Fibroblast of upper back skin (primary cell): Measurements from ENCODE around the gene SLC30A2.
"Not testable (repeated sequence)": the region's sequence is repeated elsewhere in the genome, so short reads cannot be mapped to it uniquely, and the experiment has no call there.

Experiments
- DNase-seq: peaks from one replicate; pipeline ENCODE4 v3.0.0-alpha.2; 2013

SLC30A2 gene, protein sequence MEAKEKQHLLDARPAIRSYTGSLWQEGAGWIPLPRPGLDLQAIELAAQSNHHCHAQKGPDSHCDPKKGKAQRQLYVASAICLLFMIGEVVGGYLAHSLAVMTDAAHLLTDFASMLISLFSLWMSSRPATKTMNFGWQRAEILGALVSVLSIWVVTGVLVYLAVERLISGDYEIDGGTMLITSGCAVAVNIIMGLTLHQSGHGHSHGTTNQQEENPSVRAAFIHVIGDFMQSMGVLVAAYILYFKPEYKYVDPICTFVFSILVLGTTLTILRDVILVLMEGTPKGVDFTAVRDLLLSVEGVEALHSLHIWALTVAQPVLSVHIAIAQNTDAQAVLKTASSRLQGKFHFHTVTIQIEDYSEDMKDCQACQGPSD

DNA sequence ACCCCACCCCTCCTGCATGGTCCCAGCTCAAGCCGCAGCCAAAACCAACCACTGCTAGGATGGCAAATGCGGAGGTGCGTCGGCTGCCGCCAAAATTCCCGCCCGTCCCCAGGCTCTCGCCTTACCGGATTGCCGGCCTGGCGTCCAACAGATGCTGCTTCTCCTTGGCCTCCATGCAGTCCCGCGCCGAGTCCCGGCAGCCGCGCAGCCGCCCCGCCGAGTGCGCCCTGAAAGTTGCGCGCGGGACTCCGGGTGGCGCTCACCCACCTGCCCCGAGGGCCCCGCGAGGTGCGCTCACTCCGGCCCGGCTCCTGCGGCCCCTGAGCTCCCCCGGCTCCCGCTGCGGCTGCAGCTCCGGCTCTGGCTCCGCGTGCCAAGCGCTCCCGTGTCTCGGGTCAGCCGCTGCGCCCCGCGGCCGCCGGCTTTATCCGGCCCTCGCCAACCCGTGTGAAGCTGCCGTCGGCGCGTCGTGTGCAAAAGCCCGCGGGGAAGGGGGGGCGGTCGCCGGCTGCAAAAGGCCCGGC, at the start of gene SLC30A2:
TSS of gene SLC30A2 (minus strand) at position 397 of the 524 bp plus-strand sequence. CDS start at position 175, 222 bp downstream.
- no peak for DNase-seq

DNA sequence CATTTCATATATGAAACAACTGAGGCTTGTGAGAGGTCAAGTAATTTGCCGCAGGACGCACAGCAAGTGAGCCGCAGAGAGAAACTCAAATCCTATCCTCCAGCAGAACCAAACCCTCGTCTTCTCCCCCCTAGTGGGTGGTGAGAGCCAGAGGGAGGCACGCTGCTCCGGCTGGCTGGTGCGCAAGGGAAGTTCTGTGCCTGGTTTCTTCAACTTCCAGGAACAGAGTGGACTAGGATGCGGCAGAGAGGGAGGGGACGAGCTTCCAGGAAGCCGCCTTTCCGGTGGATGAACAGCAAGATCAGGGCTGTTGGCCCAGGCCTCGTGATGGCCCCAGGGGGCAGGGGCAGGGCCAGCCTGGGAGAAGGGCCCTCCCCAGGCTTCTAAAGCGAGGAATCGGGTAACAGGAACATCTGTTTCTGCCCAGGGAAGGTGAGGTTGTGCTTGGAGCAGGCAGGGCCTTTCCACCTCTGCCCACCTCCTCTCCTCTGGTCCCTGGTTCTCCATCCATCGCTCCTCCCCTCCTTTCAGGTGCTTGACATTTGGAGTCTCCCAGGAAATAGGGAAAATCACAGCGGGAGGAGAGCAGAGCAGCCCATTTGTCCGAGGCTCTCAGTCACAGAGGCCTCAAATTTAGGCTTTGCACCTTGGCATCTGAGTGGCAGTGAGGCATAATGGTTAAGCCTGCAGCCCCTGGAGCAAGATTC, 48.9 kb upstream of the SLC30A2 start:
- DNase-seq = no peak

DNA sequence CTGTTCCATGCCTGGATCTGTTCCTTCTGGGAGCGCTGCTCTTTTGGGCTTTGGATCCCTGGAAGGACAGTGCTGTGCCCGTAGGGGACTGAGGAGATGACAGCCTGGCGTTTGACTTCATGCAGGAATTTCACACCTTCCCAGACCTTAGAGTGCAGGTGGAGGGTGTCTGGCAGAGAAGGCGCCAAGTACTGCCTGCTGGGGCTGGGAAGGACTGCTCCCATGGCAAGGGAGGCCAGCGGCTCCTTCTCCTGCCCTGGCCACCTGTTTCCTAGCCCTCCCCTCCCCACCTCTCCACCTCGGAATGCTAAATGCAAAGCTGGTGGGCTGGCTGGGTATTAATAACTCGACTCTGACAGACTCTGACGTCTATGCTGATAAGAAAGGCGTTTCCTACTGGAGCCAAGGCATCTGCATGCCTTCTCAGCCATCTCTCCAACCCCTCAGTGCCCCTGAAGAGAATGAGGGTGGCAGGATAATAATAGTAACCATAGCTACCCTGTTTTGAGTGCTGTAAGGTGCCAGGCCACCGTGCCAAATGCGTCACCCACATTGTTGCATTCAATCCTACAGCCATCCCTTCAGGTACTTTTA, 48.3 kb upstream of the SLC30A2 start:
- DNase-seq = no peak

DNA sequence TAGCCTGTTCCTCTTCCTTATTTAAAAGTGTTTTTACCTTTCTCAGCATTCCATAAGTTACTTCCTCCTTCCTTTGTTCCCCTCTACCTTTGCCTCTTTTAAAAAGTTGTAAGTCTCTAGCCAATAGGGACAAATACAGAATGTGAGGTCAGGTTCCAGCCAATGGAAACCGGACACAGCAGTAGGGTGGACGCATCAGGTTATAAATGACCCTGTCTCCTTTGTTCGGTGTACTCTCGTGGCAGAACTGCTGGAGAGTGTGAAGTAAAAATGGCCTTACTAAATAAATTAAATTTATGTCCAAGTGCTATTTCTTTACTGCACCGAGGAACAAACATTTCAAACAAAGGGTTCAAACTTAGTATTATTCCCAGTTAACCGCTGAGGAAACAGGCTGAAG, 47.7 kb upstream of the SLC30A2 start:
- DNase-seq = not testable (repeated sequence)

DNA sequence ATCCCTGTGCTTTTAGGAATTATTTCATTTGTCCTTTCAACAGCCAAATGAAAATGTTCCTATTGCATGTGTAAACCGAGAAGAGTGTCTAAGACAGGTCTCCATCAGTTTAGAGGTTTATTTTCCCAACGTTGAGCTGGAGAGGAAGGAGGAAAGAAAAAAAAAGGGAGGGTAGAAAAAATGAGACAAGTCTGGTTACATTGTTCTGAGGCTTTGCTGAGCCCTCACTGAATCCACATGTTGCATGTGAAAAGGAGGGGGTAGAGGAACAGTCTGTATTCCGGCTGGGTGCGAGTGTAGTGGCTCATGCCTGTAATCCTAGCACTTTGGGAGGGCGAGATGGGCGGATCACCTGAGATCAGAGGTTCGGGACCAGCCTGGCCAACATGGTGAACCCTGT, 46.5 kb upstream of the SLC30A2 start:
- DNase-seq = no peak

DNA sequence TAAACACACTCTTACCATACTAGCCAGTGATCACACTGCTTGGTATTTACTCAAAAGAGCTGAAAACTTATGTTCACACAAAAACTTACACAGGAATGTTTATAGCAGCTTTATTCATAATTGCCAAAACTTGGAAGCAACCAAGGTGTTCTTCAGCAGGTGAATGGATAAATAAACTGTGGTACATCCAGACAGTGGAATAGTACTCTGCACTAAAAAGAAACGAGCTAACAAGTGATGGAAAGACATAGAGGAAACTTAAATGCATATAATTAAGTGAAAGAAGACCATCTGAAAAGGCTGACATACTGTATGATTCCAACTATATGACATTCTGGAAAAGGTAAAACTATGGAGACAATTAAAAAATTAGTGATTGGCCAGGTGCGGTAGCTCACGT, 45.0 kb upstream of the SLC30A2 start:
- DNase-seq = no peak

DNA sequence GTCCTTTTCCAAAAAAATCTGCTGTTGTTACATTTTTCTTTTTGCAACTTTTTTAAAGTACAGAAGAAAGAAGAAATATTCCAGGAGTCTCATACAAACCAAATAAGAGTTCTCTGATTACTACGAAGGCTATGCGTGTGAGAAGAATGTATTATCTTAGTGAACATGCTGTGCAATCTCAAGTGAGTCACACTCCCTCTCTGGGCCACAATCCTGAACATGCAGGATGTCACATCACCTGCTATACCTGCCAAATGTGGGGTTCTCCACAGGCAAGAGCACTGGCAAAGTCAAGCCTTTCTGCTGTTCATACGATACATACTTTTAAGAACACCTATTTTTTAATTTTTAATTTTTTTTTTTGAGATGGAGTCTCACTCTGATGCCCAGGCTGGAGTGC, 43.2 kb upstream of the SLC30A2 start:
- DNase-seq = no peak

DNA sequence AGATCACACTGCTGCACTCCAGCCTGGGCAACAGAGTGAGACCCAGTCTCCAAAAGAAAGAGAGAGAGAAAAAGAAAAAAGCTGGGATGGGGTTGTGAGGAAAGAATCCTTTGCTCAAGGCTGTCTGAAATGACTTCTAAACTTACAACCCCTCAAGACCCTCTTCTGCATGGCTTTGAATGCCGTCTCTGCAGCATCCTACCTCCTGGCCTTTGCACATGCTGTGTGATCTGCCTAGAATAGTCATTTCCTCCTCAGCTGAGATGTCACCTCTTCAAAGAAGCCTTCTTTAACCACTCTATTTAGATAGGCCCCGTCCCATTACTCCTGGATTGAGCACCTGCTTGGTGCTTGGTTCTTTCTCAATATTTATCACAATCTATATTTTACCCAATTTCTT, 38.9 kb upstream of the SLC30A2 start:
- no peak for DNase-seq

DNA sequence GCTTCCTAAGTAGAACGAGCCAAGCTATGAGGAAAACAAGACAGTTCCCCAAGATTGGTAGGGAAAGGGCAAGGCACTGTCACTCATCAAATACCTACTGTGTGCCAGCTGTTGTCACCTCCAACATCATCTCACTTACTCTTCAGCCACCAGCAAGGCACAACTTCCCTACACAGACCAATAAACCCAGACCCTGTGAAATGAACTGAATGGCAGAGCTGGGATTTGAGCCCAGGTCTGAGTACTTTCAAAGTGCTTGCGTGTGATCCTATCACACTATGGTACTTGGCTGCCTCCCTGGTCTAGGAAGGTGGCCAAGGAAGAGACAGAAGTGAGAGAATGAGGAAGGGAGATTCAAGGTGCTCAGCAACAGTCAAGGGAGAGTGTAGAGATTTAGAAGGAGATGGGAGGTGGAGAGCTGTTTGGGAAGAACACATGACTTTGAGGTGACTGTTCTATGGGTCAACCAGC, 38.2 kb upstream of the SLC30A2 start:
- peak; percentile 5 for DNase-seq

DNA sequence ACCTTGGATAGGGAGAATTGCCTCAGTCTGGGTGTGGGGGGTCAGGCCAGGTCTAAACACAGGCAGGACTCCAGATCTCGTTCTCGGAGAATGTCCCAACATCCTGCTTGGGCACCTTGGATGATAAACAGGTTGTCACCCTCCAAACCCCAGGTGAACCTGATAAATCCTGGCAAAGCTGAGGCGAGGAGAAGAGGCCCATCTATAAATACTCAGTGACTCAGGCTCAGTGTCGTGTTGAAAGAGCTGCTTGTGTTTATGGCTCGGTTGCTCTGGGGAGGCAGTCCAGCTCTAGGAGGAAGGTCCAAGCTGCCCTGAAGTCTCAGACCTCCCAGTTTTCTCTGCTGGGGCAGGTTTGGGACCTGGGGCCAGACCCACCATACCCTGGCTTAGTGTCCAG, 37.3 kb upstream of the SLC30A2 start:
- DNase-seq = no peak

DNA sequence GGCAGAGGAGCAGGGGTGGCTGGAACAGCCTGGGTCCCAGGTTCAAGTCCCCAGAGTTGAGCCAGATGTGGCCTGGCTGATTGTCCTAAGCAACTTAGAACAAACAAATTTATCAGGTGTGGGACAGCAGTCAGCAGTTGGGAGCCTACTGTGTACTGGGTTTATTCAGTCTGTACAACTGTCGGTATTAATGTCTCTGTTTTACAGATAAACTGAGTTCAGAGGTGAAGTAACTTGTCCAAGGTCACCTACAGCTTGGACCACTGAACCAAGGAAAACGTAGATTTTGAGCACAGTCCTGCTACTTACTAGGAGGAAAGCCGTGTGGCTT, 36.1 kb upstream of the SLC30A2 start:
- DNase-seq = no peak

DNA sequence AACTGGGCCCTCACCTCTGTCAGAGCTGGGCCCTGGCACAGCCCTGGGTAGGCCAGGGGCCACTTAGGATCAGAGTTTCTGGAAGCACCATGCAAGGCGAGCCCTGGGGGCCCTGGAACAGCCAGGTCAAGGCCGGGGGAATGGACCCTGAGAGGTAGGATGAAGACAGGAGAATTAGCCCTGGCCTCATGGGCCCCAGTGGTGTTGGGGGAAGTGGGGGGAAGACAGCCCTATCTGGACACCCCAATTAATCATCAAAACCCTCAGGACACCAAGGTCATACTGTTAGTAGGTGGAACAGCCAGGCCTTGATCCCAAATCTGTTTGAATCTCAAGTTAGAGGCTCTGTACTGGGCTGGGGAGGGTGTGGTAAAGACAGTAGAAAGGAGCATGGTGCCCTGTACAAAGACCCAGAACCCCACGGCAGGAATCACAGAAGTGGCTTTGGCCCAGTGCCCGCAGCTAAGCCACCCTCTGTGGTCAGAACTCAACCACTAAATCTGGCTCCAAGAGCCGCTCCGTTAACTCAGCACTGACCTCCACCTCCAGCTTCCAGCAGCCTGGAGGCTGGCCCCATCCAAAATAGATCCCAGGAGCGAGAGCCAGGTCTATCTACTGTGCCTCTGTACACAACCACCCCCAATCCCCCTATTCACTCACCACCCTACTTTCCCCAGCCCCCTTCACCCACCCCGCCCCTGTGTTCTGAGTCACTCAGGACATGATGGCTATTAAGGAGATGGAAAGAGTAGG, 35.5 kb upstream of the SLC30A2 start:
- DNase-seq = no peak

DNA sequence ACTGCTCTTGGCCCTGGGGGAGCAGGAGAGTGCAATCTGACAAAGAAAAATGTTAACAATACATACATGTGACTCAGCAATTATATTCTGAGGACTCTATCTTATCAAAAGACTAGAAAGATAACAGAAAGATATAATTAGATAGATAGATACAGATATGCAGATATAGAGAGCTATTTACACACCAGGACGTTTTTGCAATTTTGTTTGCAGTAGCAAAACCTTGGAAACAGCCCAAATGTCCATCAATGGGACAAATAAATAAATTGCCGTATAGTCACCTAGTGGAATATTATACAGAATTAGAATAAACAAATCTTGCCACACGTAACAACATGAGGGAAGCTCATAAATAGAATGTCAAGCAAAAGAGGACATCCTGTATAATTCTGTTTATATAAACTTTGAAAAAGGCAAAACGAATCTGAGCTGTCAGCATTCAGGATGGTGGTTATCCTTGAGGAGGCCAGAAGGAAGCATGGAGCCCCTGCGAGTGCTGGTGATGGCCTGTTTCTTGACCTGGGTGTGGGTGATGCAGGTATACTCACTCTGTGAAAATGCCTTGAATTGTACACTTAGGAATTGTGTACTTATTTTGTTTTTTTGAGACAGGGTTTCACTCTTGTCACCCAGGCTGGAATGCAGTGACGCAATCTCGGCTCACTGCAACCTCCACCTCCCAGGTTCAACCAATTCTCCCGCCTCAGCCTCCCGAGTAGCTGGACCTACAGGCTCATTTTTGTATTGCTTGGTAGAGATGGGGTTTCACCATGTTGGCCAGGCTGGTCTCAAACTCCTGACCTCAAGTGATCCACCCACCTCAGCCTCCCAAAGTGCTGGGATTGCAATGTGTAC, 34.3 kb upstream of the SLC30A2 start:
- no peak for DNase-seq

DNA sequence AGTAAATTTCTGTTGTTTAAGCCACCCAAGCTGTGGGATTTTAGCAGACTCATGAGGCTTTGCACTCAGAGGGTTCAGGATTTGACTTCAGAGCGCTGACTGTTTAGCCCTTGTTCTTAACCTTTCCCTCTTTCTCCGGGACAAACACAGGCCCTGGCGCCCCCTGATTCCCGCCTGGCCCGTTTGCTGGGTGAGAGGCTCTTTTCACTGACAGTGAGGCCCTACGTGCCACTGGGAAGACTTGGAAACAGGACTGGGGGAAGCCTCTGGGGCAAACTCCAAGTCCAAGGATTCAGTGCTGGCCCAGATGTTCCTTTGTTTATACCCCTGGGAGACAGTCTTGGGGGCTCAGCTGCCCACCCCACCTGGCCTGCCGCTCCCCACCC, 33.3 kb upstream of the SLC30A2 start:
- DNase-seq = no peak

DNA sequence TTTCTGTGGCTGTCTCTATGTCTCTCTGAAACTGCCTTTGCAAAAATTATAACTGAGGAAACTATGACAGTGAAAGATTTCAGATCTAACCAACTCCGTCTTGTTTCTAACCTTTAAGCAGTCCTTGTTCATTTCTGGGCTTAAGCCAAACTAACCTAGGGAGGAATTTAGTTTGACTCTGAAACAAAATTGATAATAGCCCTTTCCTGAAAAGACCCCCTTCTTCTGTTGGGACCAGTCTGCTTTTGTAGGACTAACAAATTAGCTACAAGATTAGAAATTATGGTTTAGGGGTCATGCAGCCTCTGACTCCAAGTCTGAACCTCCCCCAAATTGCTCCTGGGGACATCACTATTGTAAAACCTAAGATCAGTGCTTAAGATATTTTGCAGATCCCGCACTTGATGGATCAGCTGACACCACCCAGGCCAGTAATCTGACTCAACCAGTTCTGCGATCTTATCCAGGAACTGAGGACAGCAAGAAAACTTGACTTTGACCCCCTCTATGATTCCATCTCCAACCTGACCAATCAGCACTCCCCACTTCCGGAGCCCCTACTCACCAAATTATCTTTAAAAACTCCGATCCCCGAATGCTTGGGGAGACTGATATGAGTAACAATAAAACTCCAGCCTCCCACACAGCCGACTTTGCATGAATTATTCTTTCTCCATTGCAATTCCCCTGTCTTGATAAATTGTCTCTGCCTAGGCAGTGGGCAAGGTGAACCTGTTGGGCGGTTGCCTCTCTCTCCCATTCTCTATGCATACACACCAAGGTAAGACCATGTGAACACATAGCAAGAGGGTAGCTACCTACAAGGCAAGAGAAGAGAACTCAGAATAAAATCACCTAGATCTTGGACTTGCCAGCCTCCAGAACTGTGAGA, 32.6 kb upstream of the SLC30A2 start:
- no peak for DNase-seq

DNA sequence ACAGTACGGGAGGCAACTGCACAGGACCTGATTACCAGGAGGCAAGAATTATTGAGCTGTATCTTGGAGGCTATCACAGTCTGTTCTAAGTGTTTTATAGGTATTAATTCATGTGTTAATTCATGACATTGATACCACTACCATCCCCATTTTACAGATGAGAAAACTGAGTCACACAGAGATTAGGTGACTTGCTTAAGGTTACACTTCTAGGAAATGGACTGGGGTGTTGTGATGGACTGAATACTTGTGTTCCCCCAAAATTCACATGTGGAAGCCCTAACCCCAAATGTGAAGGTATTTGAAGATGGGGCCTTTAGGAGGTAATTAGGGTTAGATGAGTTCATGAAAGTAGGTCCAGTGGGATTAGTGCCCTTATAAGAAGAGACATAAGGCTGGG, 31.6 kb upstream of the SLC30A2 start:
- DNase-seq = no peak

DNA sequence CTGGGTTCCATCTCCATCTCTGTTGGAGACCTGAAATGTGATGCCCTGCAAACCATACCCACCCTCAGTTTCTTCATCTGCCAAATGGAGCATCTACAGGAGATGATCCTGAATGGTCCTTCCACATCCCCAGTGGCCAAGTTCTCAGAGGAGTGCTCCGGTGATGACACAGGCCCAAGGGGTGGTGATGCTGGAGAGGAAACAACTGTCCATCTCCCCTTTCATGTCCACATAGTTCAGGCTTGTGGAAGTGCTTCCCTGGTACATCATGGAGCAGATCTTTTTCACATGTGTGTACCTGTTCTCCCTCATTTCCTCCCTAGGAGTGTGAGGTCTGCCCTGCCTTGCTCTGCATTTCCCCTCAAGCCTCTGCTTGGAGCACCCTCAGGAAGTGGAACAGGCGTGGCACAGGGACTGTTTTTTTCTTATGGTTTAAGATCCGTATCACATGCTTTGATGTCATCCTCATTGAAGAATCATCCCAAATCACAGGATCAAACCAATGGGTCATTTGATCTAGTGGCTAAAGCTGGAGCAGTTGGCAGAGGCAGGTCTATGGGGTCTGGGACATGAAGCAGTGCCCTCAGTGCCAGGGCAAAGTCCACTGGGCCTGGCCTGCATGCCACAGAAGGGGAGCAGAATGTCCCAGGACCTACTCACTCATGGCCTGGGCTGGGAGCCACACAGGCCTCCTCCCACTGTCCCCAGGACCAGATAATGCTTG, 29.7 kb upstream of the SLC30A2 start:
- DNase-seq = no peak

DNA sequence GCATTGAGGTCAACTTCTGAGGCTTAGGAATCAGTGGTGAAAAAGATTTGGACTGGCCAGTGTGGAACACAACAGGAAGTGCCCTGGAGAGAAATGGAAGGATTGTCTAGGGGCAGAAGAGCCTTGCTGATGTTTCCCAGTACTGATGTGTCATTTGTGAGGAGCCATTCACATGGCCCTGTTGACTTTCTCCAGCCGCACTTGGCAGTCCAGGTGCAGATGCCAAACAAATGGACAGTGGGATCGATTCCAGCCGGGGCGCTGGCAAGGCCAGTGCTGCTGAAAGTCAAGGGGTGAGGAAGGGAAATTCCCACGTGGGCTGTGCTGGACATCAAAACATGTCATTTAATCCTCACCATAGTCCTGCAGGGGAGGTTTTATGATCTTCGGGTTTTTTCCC, 26.4 kb upstream of the SLC30A2 start:
- no peak for DNase-seq

DNA sequence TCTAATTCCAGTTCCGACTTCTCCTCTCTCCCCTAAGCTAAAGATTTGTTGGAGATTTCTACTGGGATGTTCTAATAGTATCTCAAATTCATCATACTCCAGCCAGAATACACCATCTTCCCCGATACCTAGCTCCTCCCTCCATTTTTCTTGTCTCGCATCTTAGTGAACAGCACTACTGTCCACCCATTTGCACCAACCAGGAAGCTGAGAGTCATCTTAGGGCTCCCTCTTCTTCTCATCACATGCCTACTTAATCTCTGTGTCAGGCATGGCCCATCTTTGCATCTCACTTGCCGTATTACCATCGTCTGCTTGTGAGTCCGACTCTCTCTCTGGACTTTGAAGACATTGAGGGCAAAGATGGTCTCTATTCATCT, 25.0 kb upstream of the SLC30A2 start:
- no peak for DNase-seq

DNA sequence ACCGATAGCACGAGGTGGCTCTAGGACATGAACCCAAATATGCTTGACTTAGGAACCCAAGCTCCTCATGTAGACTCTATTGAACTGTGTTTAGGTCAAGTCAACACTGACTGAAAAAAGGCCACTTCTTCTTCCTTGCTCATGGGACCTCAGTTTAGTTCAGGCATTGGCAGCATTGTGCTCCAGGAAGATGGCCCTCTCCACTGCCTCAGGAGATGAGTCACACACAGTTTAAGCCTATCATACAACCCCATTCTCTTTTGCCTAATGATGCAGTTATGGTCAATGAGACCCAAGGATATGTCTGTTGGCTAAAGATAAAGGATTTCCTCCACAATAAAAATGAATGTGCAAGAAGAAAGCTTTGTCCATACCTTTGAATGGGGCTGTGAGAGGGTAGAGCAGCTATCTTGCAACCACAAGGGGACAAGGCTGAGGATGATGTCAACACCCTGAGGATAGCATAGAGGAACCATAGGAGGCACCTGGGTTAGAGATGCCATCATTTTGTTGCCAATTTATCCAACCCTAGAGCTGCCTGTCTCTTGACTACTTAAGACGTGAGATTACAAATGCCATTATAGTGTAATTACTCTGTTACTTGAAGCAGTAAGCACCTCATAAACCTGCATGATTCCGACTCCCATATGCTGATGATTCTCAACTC, 24.5 kb upstream of the SLC30A2 start:
- no peak for DNase-seq
